Thyroid gland (tissue), 4 donors: ENCODE results near the gene FGGY. TPM values are rescaled to one million over a fixed set of nuclear protein-coding genes. Genes with fewer than 3 reads are reported as not detected.
A peak's percentile ranks its signal among the peaks of the same experiment; 100 is the strongest.

Experiments
- DNase-seq, 2 donors: peaks; one replicate each; pipeline ENCODE4 v3.0.0-alpha.2; 2019
- H3K27ac ChIP-seq, 3 donors: fragments of 200-600 bp; sonication (generic); 1 replicate in 2 of 3; 2 replicates in 1 of 3; pipeline ENCODE4 v1.5.1; 2016 to 2019; ENCODE audit warnings: mild to moderate bottlenecking in 1 of 3, moderate library complexity in 1 of 3
- H3K27me3 ChIP-seq: fragments of 200-600 bp; sonication (generic); one replicate; pipeline ENCODE4 v1.5.1; 2019
- H3K36me3 ChIP-seq, 2 donors: fragments of 200-600 bp; sonication (generic); one replicate each; pipeline ENCODE4 v1.5.1; 2016 to 2019
- H3K4me1 ChIP-seq, 2 donors: fragments of 200-600 bp; sonication (generic); one replicate each; pipeline ENCODE4 v1.5.1; 2017 to 2019
- H3K4me3 ChIP-seq, 3 donors: fragments of 200-600 bp; sonication (generic); replicated peaks in 1 of 3; 1 replicate in 2 of 3; 2 replicates in 1 of 3; pipeline ENCODE4 v1.5.1; 2016; ENCODE audit warnings: mild to moderate bottlenecking in 1 of 3
- H3K9me3 ChIP-seq: fragments of 200-600 bp; sonication (generic); one replicate; pipeline ENCODE4 v1.5.1; 2017
- CTCF ChIP-seq, 6 experiments: fragments of 200-600 bp in 3 of 6; fragments of 450-650 bp in 3 of 6; sonication (generic) in 3 of 6; IDR thresholded peaks; one replicate each; pipeline ENCODE4 v1.5.1; 2016 to 2019; ENCODE audit warnings: antibody characterized with exemption in 6 of 6, mild to moderate bottlenecking in 2 of 6, inconsistent platforms in 1 of 6, moderate library complexity in 1 of 6
- POLR2A ChIP-seq, 2 donors: fragments of 450-650 bp; IDR thresholded peaks; one replicate each; pipeline ENCODE4 v1.6.1; 2017; ENCODE audit warnings: antibody characterized with exemption in 2 of 2, mild to moderate bottlenecking in 2 of 2, moderate library complexity in 1 of 2
- WGBS, 2 donors: methylation state at CpG; one replicate each; pipeline ENCODE4 v1.1.5; 2017; 5-methylcytosine and 5-hydroxymethylcytosine counted together
- intact Hi-C: fragments of 100-400 bp; cut with DNase I; formaldehyde crosslinking; loops from one replicate; pipeline ENCODE4 v1.15.1; 2023
- total RNA-seq, 4 donors: library from RNA; depleted of rRNA; stranded (reverse); fragments of >200 nt; gene quantifications; one replicate each; pipeline ENCODE4 v1.2.3, GENCODE V29; 2016

Gene FGGY
- total RNA-seq, 4 donors from 2014 or later = 24.6 to 46.1 (median 36.4) TPM

- Histone ChIP-seq H3K27ac (peak overlapping the region in 2 of 3 donors; percentile 11 to 72), H3K4me1 (peaks cover 38 to 45% of the 10 kb centered on the region in 2 donors), H3K27me3 (no peaks in the 10 kb centered on the region), H3K4me3 (no peak overlapping the region), H3K9me3 (no peaks in the 10 kb centered on the region), H3K36me3 (no peaks in the 10 kb centered on the region)
- 17 to 24% methylated on average over 4 of the region's 4 CpGs for WGBS, 2 donors
- TF ChIP-seq POLR2A (IDR thresholded peaks at IDR 0.05) = peak in 1 of 2 donors; percentile 4
- TF ChIP-seq CTCF (IDR thresholded peaks at IDR 0.05) = no peak
- intact Hi-C loops = no loop called here
- DNase-seq = peak; percentile 23
Measured at GRCh38 chr1:59498640-59499039, 201.7 kb downstream of the FGGY start.

- intact Hi-C loops = no loop called here
- peak overlapping the region in 2 of 3 donors; percentile 11 to 72 for H3K27ac ChIP-seq
- H3K9me3 ChIP-seq = no peaks in the 10 kb centered on the region
- H3K4me3 ChIP-seq = no peak overlapping the region
- 81 to 84% methylated on average over 5 of the region's 5 CpGs for WGBS, 2 donors
- peaks cover 38 to 45% of the 10 kb centered on the region in 2 donors for H3K4me1 ChIP-seq
- TF ChIP-seq CTCF (IDR thresholded peaks at IDR 0.05) (no peak), POLR2A (IDR thresholded peaks at IDR 0.05) (no peak)
- H3K36me3 ChIP-seq = no peaks in the 10 kb centered on the region
- no peak for DNase-seq
- no peaks in the 10 kb centered on the region for H3K27me3 ChIP-seq
Measured at GRCh38 chr1:59499273-59499942, 202.5 kb downstream of the FGGY start.

GRCh38 chr1:59499943-59500569, 203.2 kb downstream of the FGGY start:
- TF ChIP-seq CTCF (IDR thresholded peaks at IDR 0.05) (no peak), POLR2A (IDR thresholded peaks at IDR 0.05) (no peak)
- 77 to 81% methylated on average over 4 of the region's 4 CpGs for WGBS, 2 donors
- Histone ChIP-seq H3K27me3 (no peaks in the 10 kb centered on the region), H3K36me3 (no peaks in the 10 kb centered on the region), H3K4me3 (no peak overlapping the region), H3K4me1 (peaks cover 38 to 45% of the 10 kb centered on the region in 2 donors), H3K9me3 (no peaks in the 10 kb centered on the region), H3K27ac (peak overlapping the region in 1 of 3 donors; percentile 72)
- intact Hi-C loops = no loop called here
- DNase-seq = no peak

- peak overlapping the region; percentile 25 to 72 (median 33) for H3K27ac ChIP-seq
- DNase-seq = no peak
- 38 to 49% methylated on average over 4 of the region's 4 CpGs for WGBS, 2 donors
Measured at GRCh38 chr1:59500950-59501742, 204.3 kb downstream of the FGGY start.

More at GRCh38 chr1:59500950-59501742, 204.3 kb downstream of the FGGY start:
- H3K9me3 ChIP-seq = no peaks in the 10 kb centered on the region
- no peak overlapping the region for H3K4me3 ChIP-seq
- TF ChIP-seq CTCF (IDR thresholded peaks at IDR 0.05) = no peak
- TF ChIP-seq POLR2A (IDR thresholded peaks at IDR 0.05) = no peak
- no peaks in the 10 kb centered on the region for H3K27me3 ChIP-seq
- no peaks in the 10 kb centered on the region for H3K36me3 ChIP-seq
- intact Hi-C loops = no loop called here
- H3K4me1 ChIP-seq = peaks cover 41 to 51% of the 10 kb centered on the region in 2 donors
